Measurements from ENCODE around the gene CT45A7. TPM values are rescaled to one million over a fixed set of nuclear protein-coding genes. Genes with fewer than 3 reads are reported as not detected.
"Not testable (repeated sequence)": the region's sequence is repeated elsewhere in the genome, so short reads cannot be mapped to it uniquely, and the experiment has no call there.

Gene CT45A7, protein sequence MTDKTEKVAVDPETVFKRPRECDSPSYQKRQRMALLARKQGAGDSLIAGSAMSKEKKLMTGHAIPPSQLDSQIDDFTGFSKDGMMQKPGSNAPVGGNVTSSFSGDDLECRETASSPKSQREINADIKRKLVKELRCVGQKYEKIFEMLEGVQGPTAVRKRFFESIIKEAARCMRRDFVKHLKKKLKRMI
- not detected for total RNA-seq

DNA sequence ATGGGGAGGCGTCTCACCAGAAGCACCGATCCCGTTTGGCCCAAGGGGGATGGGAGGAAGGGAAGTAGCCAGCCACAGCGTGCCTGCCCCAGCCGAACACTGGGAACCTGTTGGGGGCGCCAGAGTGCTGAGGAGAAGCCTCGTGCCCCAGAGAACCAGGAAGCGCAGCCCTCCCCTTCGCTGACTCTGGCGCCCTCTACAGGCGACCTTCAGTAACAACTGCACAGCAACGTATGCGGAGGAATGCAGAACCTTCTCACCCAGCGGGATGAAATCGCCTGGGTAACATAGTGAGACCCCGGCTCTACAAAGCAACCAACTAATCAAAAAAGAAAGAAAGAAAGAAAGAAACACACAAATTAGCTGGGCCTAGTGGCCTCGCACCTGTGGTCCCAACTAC, at the start of gene CT45A7:
TSS of gene CT45A7 (minus strand) at position 101 of the 400 bp plus-strand sequence. CDS start 3,747 bp downstream, outside the sequence.
- not testable (repeated sequence) for DNase-seq (ENCODE audit: low spot score)

DNA sequence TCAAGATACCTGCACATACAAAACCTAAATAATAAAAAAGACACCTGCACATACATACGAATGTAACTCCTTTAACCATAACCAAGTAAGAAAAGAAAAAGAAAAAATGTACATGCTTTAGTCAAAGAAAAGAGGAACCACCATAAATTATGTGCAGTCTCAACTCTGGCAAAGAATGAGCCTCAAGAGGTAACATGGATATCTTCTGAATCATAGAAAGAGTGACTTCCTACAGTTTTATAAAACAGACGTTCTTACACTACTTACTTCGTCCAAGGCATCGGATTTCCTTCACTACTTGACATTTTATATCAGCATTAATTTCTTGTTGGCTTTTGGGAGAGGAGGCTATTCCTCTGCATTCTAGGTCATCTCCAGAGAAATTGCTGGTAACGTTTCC, 45.7 kb upstream of the CT45A7 start:
- DNase-seq (ENCODE audit: low spot score), result not testable (repeated sequence)

DNA sequence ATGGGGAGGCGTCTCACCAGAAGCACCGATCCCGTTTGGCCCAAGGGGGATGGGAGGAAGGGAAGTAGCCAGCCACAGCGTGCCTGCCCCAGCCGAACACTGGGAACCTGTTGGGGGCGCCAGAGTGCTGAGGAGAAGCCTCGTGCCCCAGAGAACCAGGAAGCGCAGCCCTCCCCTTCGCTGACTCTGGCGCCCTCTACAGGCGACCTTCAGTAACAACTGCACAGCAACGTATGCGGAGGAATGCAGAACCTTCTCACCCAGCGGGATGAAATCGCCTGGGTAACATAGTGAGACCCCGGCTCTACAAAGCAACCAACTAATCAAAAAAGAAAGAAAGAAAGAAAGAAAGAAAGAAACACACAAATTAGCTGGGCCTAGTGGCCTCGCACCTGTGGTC, 34.6 kb upstream of the CT45A7 start, which contains the start of gene CT45A9:
TSS of gene CT45A9 (minus strand) at position 101 of the 400 bp plus-strand sequence. CDS start 3,751 bp downstream, outside the sequence.
- DNase-seq (ENCODE audit: low spot score), result not testable (repeated sequence)

DNA sequence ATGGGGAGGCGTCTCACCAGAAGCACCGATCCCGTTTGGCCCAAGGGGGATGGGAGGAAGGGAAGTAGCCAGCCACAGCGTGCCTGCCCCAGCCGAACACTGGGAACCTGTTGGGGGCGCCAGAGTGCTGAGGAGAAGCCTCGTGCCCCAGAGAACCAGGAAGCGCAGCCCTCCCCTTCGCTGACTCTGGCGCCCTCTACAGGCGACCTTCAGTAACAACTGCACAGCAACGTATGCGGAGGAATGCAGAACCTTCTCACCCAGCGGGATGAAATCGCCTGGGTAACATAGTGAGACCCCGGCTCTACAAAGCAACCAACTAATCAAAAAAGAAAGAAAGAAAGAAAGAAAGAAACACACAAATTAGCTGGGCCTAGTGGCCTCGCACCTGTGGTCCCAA, 17.4 kb upstream of the CT45A7 start, which contains the start of gene CT45A8:
TSS of gene CT45A8 (minus strand) at position 101 of the 400 bp plus-strand sequence. CDS start 3,755 bp downstream, outside the sequence.
- DNase-seq (ENCODE audit: low spot score), result not testable (repeated sequence)

DNA sequence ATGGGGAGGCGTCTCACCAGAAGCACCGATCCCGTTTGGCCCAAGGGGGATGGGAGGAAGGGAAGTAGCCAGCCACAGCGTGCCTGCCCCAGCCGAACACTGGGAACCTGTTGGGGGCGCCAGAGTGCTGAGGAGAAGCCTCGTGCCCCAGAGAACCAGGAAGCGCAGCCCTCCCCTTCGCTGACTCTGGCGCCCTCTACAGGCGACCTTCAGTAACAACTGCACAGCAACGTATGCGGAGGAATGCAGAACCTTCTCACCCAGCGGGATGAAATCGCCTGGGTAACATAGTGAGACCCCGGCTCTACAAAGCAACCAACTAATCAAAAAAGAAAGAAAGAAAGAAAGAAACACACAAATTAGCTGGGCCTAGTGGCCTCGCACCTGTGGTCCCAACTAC, 17.2 kb downstream of the CT45A7 start, which contains the start of gene CT45A2:
TSS of gene CT45A2 (minus strand) at position 101 of the 400 bp plus-strand sequence. CDS start 3,747 bp downstream, outside the sequence.
- not testable (repeated sequence) for DNase-seq (ENCODE audit: low spot score)

DNA sequence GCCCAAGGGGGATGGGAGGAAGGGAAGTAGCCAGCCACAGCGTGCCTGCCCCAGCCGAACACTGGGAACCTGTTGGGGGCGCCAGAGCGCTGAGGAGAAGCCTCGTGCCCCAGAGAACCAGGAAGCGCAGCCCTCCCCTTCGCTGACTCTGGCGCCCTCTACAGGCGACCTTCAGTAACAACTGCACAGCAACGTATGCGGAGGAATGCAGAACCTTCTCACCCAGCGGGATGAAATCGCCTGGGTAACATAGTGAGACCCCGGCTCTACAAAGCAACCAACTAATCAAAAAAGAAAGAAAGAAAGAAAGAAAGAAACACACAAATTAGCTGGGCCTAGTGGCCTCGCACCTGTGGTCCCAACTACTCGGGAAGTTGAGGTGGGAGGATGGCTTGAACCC, 34.4 kb downstream of the CT45A7 start, which contains the start of gene CT45A6:
TSS of gene CT45A6 (minus strand) at position 101 of the 400 bp plus-strand sequence. CDS start 3,794 bp downstream, outside the sequence.
- not testable (repeated sequence) for DNase-seq (ENCODE audit: low spot score)

DNA sequence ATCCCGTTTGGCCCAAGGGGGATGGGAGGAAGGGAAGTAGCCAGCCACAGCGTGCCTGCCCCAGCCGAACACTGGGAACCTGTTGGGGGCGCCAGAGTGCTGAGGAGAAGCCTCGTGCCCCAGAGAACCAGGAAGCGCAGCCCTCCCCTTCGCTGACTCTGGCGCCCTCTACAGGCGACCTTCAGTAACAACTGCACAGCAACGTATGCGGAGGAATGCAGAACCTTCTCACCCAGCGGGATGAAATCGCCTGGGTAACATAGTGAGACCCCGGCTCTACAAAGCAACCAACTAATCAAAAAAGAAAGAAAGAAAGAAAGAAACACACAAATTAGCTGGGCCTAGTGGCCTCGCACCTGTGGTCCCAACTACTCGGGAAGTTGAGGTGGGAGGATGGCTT, 51.7 kb downstream of the CT45A7 start, which contains the start of gene CT45A5:
TSS of gene CT45A5 (minus strand) at position 101 of the 400 bp plus-strand sequence. CDS start 3,774 bp downstream, outside the sequence.
- DNase-seq (ENCODE audit: low spot score), result not testable (repeated sequence)

Other genes with a start within 250 kb of the CT45A7 start
- gene CT45A1, start 123.6 kb downstream of the CT45A7 start, total RNA-seq, result not detected
- gene CT45A3, start 69.1 kb downstream of the CT45A7 start, total RNA-seq, result not detected
- not detected for gene CT45A5, start 51.8 kb downstream of the CT45A7 start, total RNA-seq
- not detected for gene CT45A6, start 34.5 kb downstream of the CT45A7 start, total RNA-seq
- gene CT45A2, start 17.3 kb downstream of the CT45A7 start, total RNA-seq, result not detected
- not detected for gene CT45A8, start 17.3 kb upstream of the CT45A7 start, total RNA-seq
- gene CT45A9, start 34.5 kb upstream of the CT45A7 start, total RNA-seq, result not detected
- gene CT45A10, start 56.2 kb upstream of the CT45A7 start, total RNA-seq, result not detected
- not detected for gene SAGE1, start 56.4 kb upstream of the CT45A7 start, total RNA-seq
- gene MMGT1, start 136.7 kb upstream of the CT45A7 start, total RNA-seq, result 28.1 TPM
- 13.3 TPM for gene SLC9A6, start 148.2 kb upstream of the CT45A7 start, total RNA-seq

All from mucosa of gallbladder (tissue), 1 donor.